MM.1S (cell line): Measurements from ENCODE around the gene PRSS8.

Source experiments
- EZH2phosphoT487 ChIP-seq: fragments of 300-600 bp; sonication (generic); IDR thresholded peaks from 2 replicates; pipeline ENCODE4 v1.6.1; 2018; ENCODE audit warnings: antibody characterized with exemption, low read length
- TF ChIP-seq, protein P1 (sequence below): fragments of 300-600 bp; sonication (generic); IDR thresholded peaks from 2 replicates; pipeline ENCODE4 v1.5.1; 2016; ENCODE audit warnings: antibody characterized with exemption, low read length, mixed read lengths

DNA sequence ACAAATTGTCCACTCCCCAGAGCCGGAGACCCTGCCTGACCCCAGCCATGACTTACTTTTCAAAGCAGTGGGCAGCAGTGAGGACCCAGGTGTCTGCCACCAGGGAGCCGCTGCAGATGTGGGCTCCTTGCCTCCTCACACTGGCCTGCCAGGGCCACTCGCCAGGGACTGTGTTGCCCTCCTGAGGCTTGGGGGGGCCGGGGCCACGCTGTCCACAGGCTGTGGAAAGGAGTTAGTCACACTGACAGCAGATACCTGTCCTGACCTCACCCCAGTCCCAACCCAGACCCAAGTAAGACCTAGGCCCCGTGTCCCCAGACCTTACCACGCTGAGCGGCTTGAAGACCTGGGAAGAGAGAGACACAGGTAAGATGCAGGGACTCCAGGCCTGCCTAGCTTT is 48.0 kb downstream of the PRSS8 start:
- TF ChIP-seq, protein P1, sequence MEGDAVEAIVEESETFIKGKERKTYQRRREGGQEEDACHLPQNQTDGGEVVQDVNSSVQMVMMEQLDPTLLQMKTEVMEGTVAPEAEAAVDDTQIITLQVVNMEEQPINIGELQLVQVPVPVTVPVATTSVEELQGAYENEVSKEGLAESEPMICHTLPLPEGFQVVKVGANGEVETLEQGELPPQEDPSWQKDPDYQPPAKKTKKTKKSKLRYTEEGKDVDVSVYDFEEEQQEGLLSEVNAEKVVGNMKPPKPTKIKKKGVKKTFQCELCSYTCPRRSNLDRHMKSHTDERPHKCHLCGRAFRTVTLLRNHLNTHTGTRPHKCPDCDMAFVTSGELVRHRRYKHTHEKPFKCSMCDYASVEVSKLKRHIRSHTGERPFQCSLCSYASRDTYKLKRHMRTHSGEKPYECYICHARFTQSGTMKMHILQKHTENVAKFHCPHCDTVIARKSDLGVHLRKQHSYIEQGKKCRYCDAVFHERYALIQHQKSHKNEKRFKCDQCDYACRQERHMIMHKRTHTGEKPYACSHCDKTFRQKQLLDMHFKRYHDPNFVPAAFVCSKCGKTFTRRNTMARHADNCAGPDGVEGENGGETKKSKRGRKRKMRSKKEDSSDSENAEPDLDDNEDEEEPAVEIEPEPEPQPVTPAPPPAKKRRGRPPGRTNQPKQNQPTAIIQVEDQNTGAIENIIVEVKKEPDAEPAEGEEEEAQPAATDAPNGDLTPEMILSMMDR, result no peak
- no peak for TF ChIP-seq EZH2phosphoT487
